ENCODE results near the gene HADHB.

Gene HADHB

GRCh38 chr2:26244309-26245230 lies at the start of gene HADHB, which contains the start of gene HADHA:
Gene HADHB (plus strand): TSS chr2:26244939. CDS start chr2:26254255, 9,316 bp downstream.
Gene HADHA (minus strand): TSS chr2:26244632. CDS start chr2:26244596, 36 bp downstream.
- DNase-seq (ENCODE audit: low read depth in 2 of 2) = peak; percentile 67 to 69

- DNase-seq (ENCODE audit: low read depth in 2 of 2) = peak; percentile 59 to 67
Measured at GRCh38 chr2:26195040-26195984, 49.4 kb upstream of the HADHB start.

GRCh38 chr2:26196683-26197418 lies 47.9 kb upstream of the HADHB start:
- DNase-seq (ENCODE audit: low read depth in 2 of 2) = no peak

- DNase-seq (ENCODE audit: low read depth in 2 of 2) = no peak
Measured at GRCh38 chr2:26197516-26197915, 47.2 kb upstream of the HADHB start.

GRCh38 chr2:26202981-26203490 lies 41.7 kb upstream of the HADHB start:
- no peak for DNase-seq (ENCODE audit: low read depth in 2 of 2)

- no peak for DNase-seq (ENCODE audit: low read depth in 2 of 2)
Measured at GRCh38 chr2:26203906-26204305, 40.8 kb upstream of the HADHB start.

GRCh38 chr2:26212011-26212410 lies 32.7 kb upstream of the HADHB start:
- no peak for DNase-seq (ENCODE audit: low read depth in 2 of 2)

- no peak for DNase-seq (ENCODE audit: low read depth in 2 of 2)
Measured at GRCh38 chr2:26214759-26215158, 30.0 kb upstream of the HADHB start.

- DNase-seq (ENCODE audit: low read depth in 2 of 2) = no peak
Measured at GRCh38 chr2:26215833-26216232, 28.9 kb upstream of the HADHB start.

GRCh38 chr2:26216587-26216986 lies 28.2 kb upstream of the HADHB start:
- no peak for DNase-seq (ENCODE audit: low read depth in 2 of 2)

GRCh38 chr2:26217720-26218119 lies 27.0 kb upstream of the HADHB start:
- no peak for DNase-seq (ENCODE audit: low read depth in 2 of 2)

GRCh38 chr2:26223018-26223417 lies 21.7 kb upstream of the HADHB start:
- no peak for DNase-seq (ENCODE audit: low read depth in 2 of 2)

GRCh38 chr2:26224095-26224494 lies 20.6 kb upstream of the HADHB start:
- no peak for DNase-seq (ENCODE audit: low read depth in 2 of 2)

GRCh38 chr2:26229595-26229994 lies 15.1 kb upstream of the HADHB start:
- no peak for DNase-seq (ENCODE audit: low read depth in 2 of 2)

- DNase-seq (ENCODE audit: low read depth in 2 of 2) = no peak
Measured at GRCh38 chr2:26230806-26231205, 13.9 kb upstream of the HADHB start.

- DNase-seq (ENCODE audit: low read depth in 2 of 2) = no peak
Measured at GRCh38 chr2:26235089-26235488, 9.7 kb upstream of the HADHB start.

- no peak for DNase-seq (ENCODE audit: low read depth in 2 of 2)
Measured at GRCh38 chr2:26237868-26238267, 6.9 kb upstream of the HADHB start.

- peak in 1 of 2 experiments; percentile 4 for DNase-seq (ENCODE audit: low read depth in 2 of 2)
Measured at GRCh38 chr2:26238311-26238958, 6.3 kb upstream of the HADHB start.

GRCh38 chr2:26241928-26242436 lies 2.8 kb upstream of the HADHB start:
- DNase-seq (ENCODE audit: low read depth in 2 of 2) = no peak

GRCh38 chr2:26243470-26244308 lies 1.1 kb upstream of the HADHB start:
- no peak for DNase-seq (ENCODE audit: low read depth in 2 of 2)

Measured in fibroblast of skin of left quadriceps (primary cell).